ENCODE data around the gene RBM12. TPM values are rescaled to one million over a fixed set of nuclear protein-coding genes. Genes with fewer than 3 reads are reported as not detected.

RBM12 gene
- total RNA-seq, 4 donors from 2014 or later = 24.7 to 33.8 (median 29.3) TPM

DNA sequence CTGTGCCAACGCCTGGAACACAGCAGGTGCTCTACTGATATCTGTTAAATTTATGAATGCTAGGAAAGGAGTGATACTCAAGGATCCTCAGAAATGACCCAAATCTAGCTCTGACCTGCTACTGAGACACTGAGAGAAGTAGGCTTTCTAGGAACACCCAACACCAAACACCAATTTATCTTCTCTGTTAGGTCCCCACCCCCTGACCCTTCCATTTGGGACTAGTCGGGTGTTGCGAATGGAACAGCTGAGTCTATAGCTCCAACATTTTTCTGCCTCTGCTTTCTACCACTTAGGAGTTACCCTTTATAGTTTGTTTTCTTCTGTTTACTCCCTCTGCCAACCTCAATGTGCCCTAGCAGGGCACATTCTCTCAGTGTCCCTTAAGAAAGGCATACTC is 24.0 kb downstream of the RBM12 start:
- H3K9me3 ChIP-seq = no peaks in the 10 kb centered on the region
- H3K27me3 ChIP-seq = no peaks in the 10 kb centered on the region
- no peak for DNase-seq
- no peak overlapping the region for H3K27ac ChIP-seq
- no peak overlapping the region for H3K4me3 ChIP-seq
- no peaks in the 10 kb centered on the region for H3K4me1 ChIP-seq
- in situ Hi-C loops (cut with MboI; ENCODE audit: low pct_ligation_motif_present in 1 of 4, low pct_unique_long_range_greater_than_20kb in 1 of 4, low sequenced_read_pairs in 3 of 4) = no loop called here
- no peak for TF ChIP-seq POLR2AphosphoS5 (IDR thresholded peaks at IDR 0.05)
- TF ChIP-seq, protein P1, sequence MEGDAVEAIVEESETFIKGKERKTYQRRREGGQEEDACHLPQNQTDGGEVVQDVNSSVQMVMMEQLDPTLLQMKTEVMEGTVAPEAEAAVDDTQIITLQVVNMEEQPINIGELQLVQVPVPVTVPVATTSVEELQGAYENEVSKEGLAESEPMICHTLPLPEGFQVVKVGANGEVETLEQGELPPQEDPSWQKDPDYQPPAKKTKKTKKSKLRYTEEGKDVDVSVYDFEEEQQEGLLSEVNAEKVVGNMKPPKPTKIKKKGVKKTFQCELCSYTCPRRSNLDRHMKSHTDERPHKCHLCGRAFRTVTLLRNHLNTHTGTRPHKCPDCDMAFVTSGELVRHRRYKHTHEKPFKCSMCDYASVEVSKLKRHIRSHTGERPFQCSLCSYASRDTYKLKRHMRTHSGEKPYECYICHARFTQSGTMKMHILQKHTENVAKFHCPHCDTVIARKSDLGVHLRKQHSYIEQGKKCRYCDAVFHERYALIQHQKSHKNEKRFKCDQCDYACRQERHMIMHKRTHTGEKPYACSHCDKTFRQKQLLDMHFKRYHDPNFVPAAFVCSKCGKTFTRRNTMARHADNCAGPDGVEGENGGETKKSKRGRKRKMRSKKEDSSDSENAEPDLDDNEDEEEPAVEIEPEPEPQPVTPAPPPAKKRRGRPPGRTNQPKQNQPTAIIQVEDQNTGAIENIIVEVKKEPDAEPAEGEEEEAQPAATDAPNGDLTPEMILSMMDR (IDR thresholded peaks at IDR 0.05) = no peak
- no peak for TF ChIP-seq POLR2A (IDR thresholded peaks at IDR 0.05)
- TF ChIP-seq EP300 (IDR thresholded peaks at IDR 0.05; ENCODE audit: low read depth) = no peak
- intact Hi-C loops (cut with DNase I; ENCODE audit: low total_unique reads) = no loop called here
- 86 to 91% methylated on average over 2 to 3 of the region's 3 CpGs for WGBS, 2 donors (ENCODE audit: low coverage in 1 of 2)
- H3K36me3 ChIP-seq = no peaks in the 10 kb centered on the region

DNA sequence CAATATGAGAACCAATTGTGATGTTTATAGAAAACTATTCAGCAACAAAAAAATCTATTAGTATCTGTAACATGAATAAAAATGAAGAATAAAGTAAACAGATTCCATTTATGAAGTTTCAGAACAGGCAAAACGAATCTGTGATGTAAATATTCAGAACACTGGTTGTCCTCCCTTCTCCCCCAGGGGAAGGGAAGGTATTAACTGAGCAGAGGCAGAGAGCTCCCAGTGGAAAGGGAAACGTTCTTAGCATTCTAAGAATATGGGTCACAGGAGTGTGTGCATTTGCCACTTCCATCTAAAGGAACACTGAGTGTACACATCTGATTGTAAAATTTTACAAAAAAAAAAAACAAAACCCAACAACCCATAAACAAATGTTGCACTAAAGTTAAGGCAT is 25.9 kb downstream of the RBM12 start:
- Histone ChIP-seq H3K4me1 (no peaks in the 10 kb centered on the region), H3K36me3 (no peaks in the 10 kb centered on the region), H3K27ac (no peak overlapping the region), H3K27me3 (no peaks in the 10 kb centered on the region), H3K9me3 (no peaks in the 10 kb centered on the region), H3K4me3 (no peak overlapping the region)
- no peak for DNase-seq
- intact Hi-C loops (cut with DNase I; ENCODE audit: low total_unique reads) (no loop called here), in situ Hi-C loops (cut with MboI; ENCODE audit: low pct_ligation_motif_present in 1 of 4, low pct_unique_long_range_greater_than_20kb in 1 of 4, low sequenced_read_pairs in 3 of 4) (no loop called here)
- no peak for TF ChIP-seq POLR2A (IDR thresholded peaks at IDR 0.05)
- TF ChIP-seq, protein P1 (IDR thresholded peaks at IDR 0.05) = no peak
- TF ChIP-seq POLR2AphosphoS5 (IDR thresholded peaks at IDR 0.05) = no peak
- no peak for TF ChIP-seq EP300 (IDR thresholded peaks at IDR 0.05; ENCODE audit: low read depth)
- WGBS, 2 donors (ENCODE audit: low coverage in 1 of 2) = 52 to 53% methylated on average over 2 of the region's 2 CpGs

DNA sequence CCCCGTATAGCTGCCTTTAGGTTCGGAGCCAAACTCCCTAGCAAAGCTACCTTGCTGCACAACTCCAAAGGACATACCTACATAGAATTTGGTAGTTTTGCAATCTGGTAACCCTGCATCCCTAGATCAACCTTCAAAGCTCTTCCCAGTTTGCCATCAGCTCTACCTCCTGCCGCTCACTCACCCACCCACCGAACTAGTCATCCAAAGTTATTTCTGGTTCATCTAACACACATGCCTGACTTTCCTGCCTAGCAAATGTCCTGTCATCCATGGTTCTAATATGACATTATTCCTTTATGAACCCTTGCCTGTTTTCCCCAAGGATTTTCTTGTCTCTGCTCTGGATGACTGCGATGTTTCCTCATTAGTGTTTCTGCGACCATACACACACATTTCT is 27.4 kb downstream of the RBM12 start:
- Histone ChIP-seq H3K27ac (no peak overlapping the region), H3K9me3 (no peaks in the 10 kb centered on the region), H3K27me3 (no peaks in the 10 kb centered on the region), H3K4me3 (no peak overlapping the region), H3K36me3 (no peaks in the 10 kb centered on the region), H3K4me1 (no peaks in the 10 kb centered on the region)
- 99 to 100% methylated on average over 6 of the region's 6 CpGs for WGBS, 2 donors (ENCODE audit: low coverage in 1 of 2)
- intact Hi-C loops (cut with DNase I; ENCODE audit: low total_unique reads) (no loop called here), in situ Hi-C loops (cut with MboI; ENCODE audit: low pct_ligation_motif_present in 1 of 4, low pct_unique_long_range_greater_than_20kb in 1 of 4, low sequenced_read_pairs in 3 of 4) (no loop called here)
- no peak for DNase-seq
- TF ChIP-seq POLR2AphosphoS5 (IDR thresholded peaks at IDR 0.05) = no peak
- TF ChIP-seq, protein P1 (IDR thresholded peaks at IDR 0.05) = no peak
- no peak for TF ChIP-seq POLR2A (IDR thresholded peaks at IDR 0.05)
- no peak for TF ChIP-seq EP300 (IDR thresholded peaks at IDR 0.05; ENCODE audit: low read depth)

DNA sequence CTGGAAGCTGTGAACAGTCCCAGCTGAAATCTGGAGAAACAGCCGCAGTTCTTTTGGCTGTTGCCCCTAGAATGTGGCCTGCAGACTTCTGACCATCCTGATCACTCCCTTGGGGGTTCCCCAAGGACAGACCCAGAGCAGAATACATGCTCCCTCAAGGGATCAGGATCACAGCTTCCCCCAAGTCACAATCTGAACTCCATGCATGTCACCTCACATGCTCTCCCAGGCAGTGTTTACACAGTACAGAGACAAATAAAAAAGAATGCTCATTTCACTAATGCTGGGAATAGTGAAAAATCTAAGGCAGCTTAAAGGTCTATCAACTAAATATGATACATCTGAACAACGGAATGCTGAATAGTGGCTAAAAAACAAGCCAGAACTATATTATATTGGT is 28.6 kb downstream of the RBM12 start:
- peaks cover 0 to 7% (median 0%) of the 10 kb centered on the region in 4 donors for H3K36me3 ChIP-seq
- no peaks in the 10 kb centered on the region for H3K4me1 ChIP-seq
- WGBS, 2 donors (ENCODE audit: low coverage in 1 of 2) = 67 to 91% methylated on average over 1 to 2 of the region's 2 CpGs
- H3K27ac ChIP-seq = no peak overlapping the region
- DNase-seq = no peak
- TF ChIP-seq EP300 (IDR thresholded peaks at IDR 0.05; ENCODE audit: low read depth) = no peak
- no peak for TF ChIP-seq POLR2A (IDR thresholded peaks at IDR 0.05)
- TF ChIP-seq, protein P1 (IDR thresholded peaks at IDR 0.05) = no peak
- TF ChIP-seq POLR2AphosphoS5 (IDR thresholded peaks at IDR 0.05) = no peak
- no peak overlapping the region for H3K4me3 ChIP-seq
- H3K9me3 ChIP-seq = no peaks in the 10 kb centered on the region
- in situ Hi-C loops (cut with MboI; ENCODE audit: low pct_ligation_motif_present in 1 of 4, low pct_unique_long_range_greater_than_20kb in 1 of 4, low sequenced_read_pairs in 3 of 4) = no loop called here
- no peaks in the 10 kb centered on the region for H3K27me3 ChIP-seq
- intact Hi-C loops (cut with DNase I; ENCODE audit: low total_unique reads) = no loop called here

Measured in transverse colon (tissue), 4 donors.